Skeletal muscle tissue (tissue), 5 donors: ENCODE data around the gene CDC5L. TPM values are rescaled to one million over a fixed set of nuclear protein-coding genes. Genes with fewer than 3 reads are reported as not detected.

Source experiments
- H3K27ac ChIP-seq: one replicate; pipeline ENCODE4 v1.7.0; 2013; ENCODE audit warnings: mild to moderate bottlenecking, low read depth, low read length, inconsistent platforms
- H3K27me3 ChIP-seq, 3 donors: one replicate each; pipeline ENCODE4 v1.7.0; 2013; ENCODE audit warnings: low read length in 3 of 3; ENCODE audit not compliant: control insufficient read depth in 3 of 3, insufficient read depth in 3 of 3
- H3K36me3 ChIP-seq, 3 donors: one replicate each; pipeline ENCODE4 v1.7.0; 2013; ENCODE audit warnings: low read length in 3 of 3; ENCODE audit not compliant: control insufficient read depth in 3 of 3, insufficient read depth in 3 of 3
- H3K4me1 ChIP-seq, 3 donors: one replicate each; pipeline ENCODE4 v1.7.0; 2013; ENCODE audit warnings: low read length in 3 of 3, mild to moderate bottlenecking in 3 of 3; ENCODE audit not compliant: control insufficient read depth in 3 of 3, insufficient read depth in 3 of 3
- H3K4me3 ChIP-seq, 3 donors: one replicate each; pipeline ENCODE4 v1.7.0; 2013; ENCODE audit warnings: low read length in 3 of 3
- H3K9ac ChIP-seq, 3 donors: one replicate each; pipeline ENCODE4 v1.7.0; 2013; ENCODE audit warnings: low read length in 3 of 3, mild to moderate bottlenecking in 3 of 3, moderate library complexity in 2 of 3, low read depth in 1 of 3
- H3K9me3 ChIP-seq, 3 donors: one replicate each; pipeline ENCODE4 v1.7.0; 2013; ENCODE audit warnings: low read length in 3 of 3; ENCODE audit not compliant: control insufficient read depth in 3 of 3
- small RNA-seq: library from RNA; depleted of rRNA; stranded (forward); fragments of <200 nt; gene quantifications from one replicate; pipeline ENCODE3, GENCODE V24; 2014
- total RNA-seq: library from RNA; depleted of rRNA; stranded (reverse); fragments of >200 nt; gene quantifications from one replicate; pipeline ENCODE4 v1.2.3, GENCODE V29; 2014
- donor health status: Osteomylitis.

CDC5L gene
- total RNA-seq, 1 donor from 2014 or later = 19.3 TPM

DNA sequence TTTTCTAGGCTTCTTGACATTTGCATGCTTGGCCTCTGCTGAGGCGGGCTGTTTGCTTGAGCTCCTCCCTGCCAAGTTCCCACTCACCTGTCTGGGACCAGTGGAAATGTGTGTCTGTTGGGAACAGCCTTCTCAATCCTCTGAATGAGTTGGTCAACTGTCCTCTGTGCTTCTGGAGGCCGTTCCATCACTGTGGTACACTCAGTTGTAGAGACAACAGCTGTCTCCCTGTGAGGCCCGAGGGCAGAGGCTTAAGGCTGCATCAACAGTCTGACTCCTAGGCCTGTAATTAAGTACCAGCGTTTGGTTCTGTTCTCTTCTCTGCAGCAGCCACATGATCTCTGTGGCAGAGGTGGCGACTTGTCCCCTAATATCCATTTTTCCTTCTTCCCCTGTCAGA lies 110.9 kb downstream of the CDC5L start:
- Histone ChIP-seq H3K4me3 (no peak overlapping the region), H3K9me3 (peaks cover 0 to 4% (median 0%) of the 10 kb centered on the region in 3 donors), H3K4me1 (peaks cover 0 to 5% (median 0%) of the 10 kb centered on the region in 3 donors), H3K9ac (no peak overlapping the region), H3K27me3 (no peaks in the 10 kb centered on the region), H3K27ac (no peak overlapping the region), H3K36me3 (no peaks in the 10 kb centered on the region)

DNA sequence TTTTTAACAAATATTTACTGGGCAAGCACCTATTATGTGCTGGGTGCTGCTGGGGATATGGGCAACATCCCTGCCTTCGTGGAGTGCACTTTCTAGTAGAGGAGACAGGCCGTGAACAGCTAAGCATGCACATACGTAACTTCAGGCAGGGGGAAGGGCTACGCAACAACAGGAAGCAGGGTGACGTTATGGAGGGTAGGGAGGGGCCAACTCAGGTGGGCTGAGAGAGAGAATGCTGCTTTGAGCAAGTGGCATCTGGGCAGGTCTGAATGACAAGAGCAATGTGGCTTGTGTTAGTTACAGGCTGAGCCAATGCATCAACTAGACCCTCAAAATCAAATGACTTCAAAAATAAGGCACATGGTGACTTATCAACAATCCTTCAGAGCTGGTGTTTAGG lies 112.1 kb downstream of the CDC5L start:
- Histone ChIP-seq H3K9ac (no peak overlapping the region), H3K4me1 (peaks cover 0 to 5% (median 0%) of the 10 kb centered on the region in 3 donors), H3K9me3 (peaks cover 0 to 4% (median 0%) of the 10 kb centered on the region in 3 donors), H3K27ac (no peak overlapping the region), H3K27me3 (no peaks in the 10 kb centered on the region), H3K4me3 (no peak overlapping the region), H3K36me3 (no peaks in the 10 kb centered on the region)

Small RNA genes lying within 50 kb of the gene (small RNA-seq; reads per million reads assigned to genes)
- 0.07 reads per million for gene MIR4642

Other genes with a start within 250 kb of the CDC5L start
- 0.52 TPM for gene CAPN11, start 228.9 kb upstream of the CDC5L start, total RNA-seq
- 7.3 TPM for gene MYMX, start 170.8 kb upstream of the CDC5L start, total RNA-seq
- 14.6 TPM for gene SLC29A1, start 164.1 kb upstream of the CDC5L start, total RNA-seq
- gene HSP90AB1, start 140.6 kb upstream of the CDC5L start, total RNA-seq = 474 TPM
- 26.1 TPM for gene SLC35B2, start 130.2 kb upstream of the CDC5L start, total RNA-seq
- gene NFKBIE, start 122.2 kb upstream of the CDC5L start, total RNA-seq = 6.3 TPM
- not detected for gene TMEM151B, start 117.3 kb upstream of the CDC5L start, total RNA-seq
- gene AARS2, start 74.4 kb upstream of the CDC5L start, total RNA-seq = 9.9 TPM
- not detected for gene SPATS1, start 45.1 kb upstream of the CDC5L start, total RNA-seq